NB4 (cell line): ENCODE measurements around the gene SEMA4G.

Experiments used
- DNase-seq: peaks from one replicate; pipeline ENCODE4 v3.0.0; 2010; ENCODE audit warnings: low read depth
- H3K4me3 ChIP-seq: one replicate; pipeline ENCODE4 v1.5.1; 2011; ENCODE audit warnings: mild to moderate bottlenecking, low read depth, low read length, moderate library complexity
- CTCF ChIP-seq: IDR thresholded peaks from one replicate; pipeline ENCODE4 v1.5.1; 2012; ENCODE audit warnings: low read depth, low read length
- MAX ChIP-seq: IDR thresholded peaks from 2 replicates; pipeline ENCODE4 v1.6.1; 2011; ENCODE audit warnings: low read depth, low read length
- MYC ChIP-seq: IDR thresholded peaks from 2 replicates; pipeline ENCODE4 v1.6.1; 2011; ENCODE audit warnings: low read depth, low read length
- POLR2A ChIP-seq: IDR thresholded peaks from 2 replicates; pipeline ENCODE4 v1.6.1; 2011; ENCODE audit warnings: mild to moderate bottlenecking; ENCODE audit not compliant: insufficient read length; ENCODE audit errors: extremely low read depth

SEMA4G gene

GRCh38 chr10:101000127-101000914, 31.0 kb downstream of the SEMA4G start:
- no peak overlapping the region for H3K4me3 ChIP-seq
- TF ChIP-seq CTCF = no peak
- TF ChIP-seq MYC = no peak
- TF ChIP-seq POLR2A = no peak
- no peak for TF ChIP-seq MAX
- no peak for DNase-seq

- TF ChIP-seq MAX (no peak), POLR2A (no peak), CTCF (no peak), MYC (no peak)
- no peak for DNase-seq
- H3K4me3 ChIP-seq = no peak overlapping the region
Observed at GRCh38 chr10:101000915-101001658, 31.8 kb downstream of the SEMA4G start.

GRCh38 chr10:101001659-101002035, 32.3 kb downstream of the SEMA4G start:
- TF ChIP-seq MYC = no peak
- no peak for TF ChIP-seq POLR2A
- no peak for TF ChIP-seq CTCF
- no peak for TF ChIP-seq MAX
- no peak overlapping the region for H3K4me3 ChIP-seq
- DNase-seq = no peak

- DNase-seq = no peak
- H3K4me3 ChIP-seq = no peak overlapping the region
- no peak for TF ChIP-seq POLR2A
- no peak for TF ChIP-seq CTCF
- TF ChIP-seq MYC = no peak
- TF ChIP-seq MAX = no peak
Observed at GRCh38 chr10:101002456-101002855, 33.2 kb downstream of the SEMA4G start.

- no peak overlapping the region for H3K4me3 ChIP-seq
- TF ChIP-seq MAX = no peak
- TF ChIP-seq MYC = no peak
- TF ChIP-seq POLR2A = no peak
- no peak for TF ChIP-seq CTCF
Observed at GRCh38 chr10:101003639-101004206, 34.4 kb downstream of the SEMA4G start.

More at GRCh38 chr10:101003639-101004206, 34.4 kb downstream of the SEMA4G start:
- DNase-seq = no peak
